KBM-7 (cell line): Measurements from ENCODE around the gene NR3C2.
"Not testable (repeated sequence)": the region's sequence is repeated elsewhere in the genome, so short reads cannot be mapped to it uniquely, and the experiment has no call there.

Experiments used
- DNase-seq: peaks from one replicate; pipeline ENCODE4 v3.0.0-alpha.2; 2015
- in situ Hi-C: fragments of 300-500 bp; cut with MboI; formaldehyde crosslinking; loops from 2 replicates; pipeline ENCODE4 v1.14.3; 2020; ENCODE audit warnings: low sequenced_read_pairs, low pct_unique_long_range_greater_than_20kb, mixed read lengths

NR3C2 gene

GRCh38 chr4:148101790-148102189, 340.4 kb downstream of the NR3C2 start:
- in situ Hi-C loops, result no loop called here
- DNase-seq, result no peak

- no peak for DNase-seq
- in situ Hi-C loops, result no loop called here
Measured at GRCh38 chr4:148101235-148101634, 341.0 kb downstream of the NR3C2 start.

GRCh38 chr4:148097801-148098200, 344.4 kb downstream of the NR3C2 start:
- in situ Hi-C loops, result no loop called here
- no peak for DNase-seq

GRCh38 chr4:148095346-148095923, 346.8 kb downstream of the NR3C2 start:
- DNase-seq, result no peak
- in situ Hi-C loops, result no loop called here

- in situ Hi-C loops, result no loop called here
- DNase-seq, result no peak
Measured at GRCh38 chr4:148094149-148094548, 348.1 kb downstream of the NR3C2 start.

GRCh38 chr4:148093065-148093464, 349.1 kb downstream of the NR3C2 start:
- in situ Hi-C loops, result no loop called here
- DNase-seq, result no peak

- DNase-seq, result no peak
- in situ Hi-C loops, result no loop called here
Measured at GRCh38 chr4:148092316-148093014, 349.7 kb downstream of the NR3C2 start.

- in situ Hi-C loops, result no loop called here
- DNase-seq, result no peak
Measured at GRCh38 chr4:148091896-148092295, 350.3 kb downstream of the NR3C2 start.

- DNase-seq, result no peak
- in situ Hi-C loops, result no loop called here
Measured at GRCh38 chr4:148090503-148091476, 351.4 kb downstream of the NR3C2 start.

GRCh38 chr4:148090029-148090428, 352.2 kb downstream of the NR3C2 start:
- in situ Hi-C loops, result no loop called here

GRCh38 chr4:148089624-148090023, 352.6 kb downstream of the NR3C2 start:
- no peak for DNase-seq
- in situ Hi-C loops, result no loop called here

More at GRCh38 chr4:148090029-148090428, 352.2 kb downstream of the NR3C2 start:
- DNase-seq, result no peak

- in situ Hi-C loops, DNase-seq: not testable (repeated sequence)
Measured at GRCh38 chr4:148083073-148083472, 359.1 kb downstream of the NR3C2 start.

- DNase-seq, result no peak
- in situ Hi-C loops, result no loop called here
Measured at GRCh38 chr4:148081745-148082144, 360.5 kb downstream of the NR3C2 start.

- in situ Hi-C loops, result no loop called here
- DNase-seq, result no peak
Measured at GRCh38 chr4:148081267-148081666, 360.9 kb downstream of the NR3C2 start.

- DNase-seq, result no peak
- in situ Hi-C loops, result no loop called here
Measured at GRCh38 chr4:148079961-148080360, 362.3 kb downstream of the NR3C2 start.

- DNase-seq, result no peak
- in situ Hi-C loops, result no loop called here
Measured at GRCh38 chr4:148078061-148078460, 364.2 kb downstream of the NR3C2 start.

- in situ Hi-C loops, result no loop called here
- no peak for DNase-seq
Measured at GRCh38 chr4:148077581-148077980, 364.6 kb downstream of the NR3C2 start.

GRCh38 chr4:148076964-148077363, 365.2 kb downstream of the NR3C2 start:
- DNase-seq, result no peak
- in situ Hi-C loops, result no loop called here

GRCh38 chr4:148075438-148075837, 366.8 kb downstream of the NR3C2 start:
- no peak for DNase-seq
- in situ Hi-C loops, result no loop called here

GRCh38 chr4:148074462-148074861, 367.8 kb downstream of the NR3C2 start:
- in situ Hi-C loops, result no loop called here
- no peak for DNase-seq
